HCT116 (cell line): ENCODE results near the gene ACYP1. TPM values are rescaled to one million over a fixed set of nuclear protein-coding genes. Genes with fewer than 3 reads are reported as not detected.

ENCODE experiments used
- ATAC-seq: fragments of 200-7000 bp; cut with Tn5 transposase; 2 replicates; pipeline ENCODE4 v1.9.1; 2020; ENCODE audit warnings: mild to moderate bottlenecking, moderate library complexity
- BruUV-seq: library from RNA; stranded (reverse); fragments of 400-500 nt; replicated peaks from 2 replicates; lab custom pipeline; 2021; lab: Mats Ljungman, UMichigan
- CTCF ChIA-PET: fragments of 300-600 bp; sonication (Branson Sonifier 250); formaldehyde crosslinking; loops from one replicate; lab custom pipeline; 2021; ENCODE audit warnings: antibody characterized with exemption; lab: Charles Lee
- POLR2A ChIA-PET: fragments of 300-600, 350-600 bp; sonication (Branson Sonifier 250); formaldehyde crosslinking; loops from one replicate; lab custom pipeline; 2021; ENCODE audit warnings: antibody characterized with exemption; lab: Charles Lee
- RAD21 ChIA-PET, 2 experiments: fragments of 300-600 bp; sonication (Branson Sonifier 250); formaldehyde crosslinking; loops; one replicate each; lab custom pipeline; 2023; ENCODE audit warnings: low total read pairs in 2 of 2; ENCODE audit not compliant: uncharacterized antibody in 2 of 2, unreplicated experiment in 2 of 2, low non-redundant PET in 1 of 2; lab: Charles Lee
- DNase-seq: peaks from one replicate; pipeline ENCODE4 v3.0.0-alpha.2; 2010; ENCODE audit warnings: low read depth, low spot score
- H2AFZ ChIP-seq: fragments of 200-600 bp; shearing (Covaris generic), sonication (generic); 2 replicates; pipeline ENCODE4 v1.6.1; 2017; ENCODE audit warnings: low read depth, mixed run types, mixed read lengths, antibody characterized with exemption, low read length; ENCODE audit not compliant: poor library complexity, severe bottlenecking
- H3K27ac ChIP-seq: 2 replicates; pipeline ENCODE4 v1.5.1; 2012; ENCODE audit warnings: low read depth, low read length
- H3K27me3 ChIP-seq: fragments of 200-600 bp; sonication (generic); 2 replicates; pipeline ENCODE4 v1.6.1; 2016; ENCODE audit warnings: mixed run types, low read length, mixed read lengths; ENCODE audit not compliant: insufficient read depth
- H3K36me3 ChIP-seq, 2 experiments: fragments of 200-500 bp in 1 of 2; fragments of 200-600 bp in 1 of 2; sonication (Bioruptor generic) in 1 of 2; sonication (generic) in 1 of 2; 2 replicates each; pipeline versions ENCODE4 v1.5.1 to v1.6.1; 2014 to 2016; ENCODE audit warnings: low read length in 2 of 2, inconsistent platforms in 1 of 2, mixed read lengths in 1 of 2, mixed run types in 1 of 2; ENCODE audit not compliant: insufficient read depth in 2 of 2, control insufficient read depth in 1 of 2
- H3K4me1 ChIP-seq, 2 experiments: fragments of 200-600 bp in 1 of 2; sonication (generic) in 1 of 2; 2 replicates each; pipeline versions ENCODE4 v1.5.1 to v1.6.1; 2012 to 2017; ENCODE audit warnings: low read length in 2 of 2, inconsistent platforms in 1 of 2, mild to moderate bottlenecking in 1 of 2, mixed read lengths in 1 of 2, mixed run types in 1 of 2, moderate library complexity in 1 of 2; ENCODE audit not compliant: insufficient read depth in 2 of 2, control insufficient read depth in 1 of 2
- H3K4me2 ChIP-seq: fragments of 200-600 bp; sonication (generic); 2 replicates; pipeline ENCODE4 v1.6.1; 2017; ENCODE audit warnings: mixed run types, low read length, mixed read lengths
- H3K4me3 ChIP-seq, 2 experiments: fragments of 200-600 bp in 1 of 2; sonication (generic) in 1 of 2; replicated peaks in 1 of 2; 2 replicates each; pipeline ENCODE4 v1.5.1; 2011 to 2016; ENCODE audit warnings: low read length in 2 of 2, control low read depth in 1 of 2, low read depth in 1 of 2, mild to moderate bottlenecking in 1 of 2, mixed read lengths in 1 of 2, mixed run types in 1 of 2
- H3K79me2 ChIP-seq: fragments of 200-600 bp; sonication (generic); 2 replicates; pipeline ENCODE4 v1.6.1; 2017; ENCODE audit warnings: mild to moderate bottlenecking, mixed run types, low read length, moderate library complexity, mixed read lengths; ENCODE audit not compliant: insufficient read depth
- H3K9ac ChIP-seq: fragments of 200-600 bp; sonication (generic); 2 replicates; pipeline ENCODE4 v1.6.1; 2016; ENCODE audit warnings: low read length, mixed read lengths
- H3K9me2 ChIP-seq: fragments of 200-600 bp; sonication (generic), shearing (Covaris generic); 2 replicates; pipeline ENCODE4 v1.6.1; 2017; ENCODE audit warnings: mixed run types, mild to moderate bottlenecking, moderate library complexity; ENCODE audit not compliant: insufficient read depth
- H3K9me3 ChIP-seq, 2 experiments: fragments of 200-500 bp in 1 of 2; fragments of 200-600 bp in 1 of 2; sonication (Bioruptor generic) in 1 of 2; sonication (generic) in 1 of 2; 2 replicates each; pipeline ENCODE4 v1.6.1; 2014 to 2017; ENCODE audit warnings: low read length in 2 of 2, mixed read lengths in 2 of 2, inconsistent platforms in 1 of 2, low read depth in 1 of 2, mild to moderate bottlenecking in 1 of 2, mixed run types in 1 of 2, moderate library complexity in 1 of 2; ENCODE audit not compliant: control insufficient read depth in 1 of 2, insufficient read depth in 1 of 2
- H4K20me1 ChIP-seq: fragments of 200-600 bp; sonication (generic), shearing (Covaris generic); 2 replicates; pipeline ENCODE4 v1.6.1; 2017; ENCODE audit warnings: mixed run types, mild to moderate bottlenecking, moderate library complexity; ENCODE audit not compliant: insufficient read depth
- CBX3 ChIP-seq: IDR thresholded peaks from 2 replicates; pipeline ENCODE4 v1.6.1; 2012; ENCODE audit warnings: low read depth
- CEBPB ChIP-seq: IDR thresholded peaks from 2 replicates; pipeline ENCODE4 v1.6.1; 2012; ENCODE audit warnings: low read depth
- EGR1 ChIP-seq: IDR thresholded peaks from 2 replicates; pipeline ENCODE4 v1.6.1; 2012; ENCODE audit warnings: low read depth
- ELF1 ChIP-seq: IDR thresholded peaks from 2 replicates; pipeline ENCODE4 v1.6.1; 2012; ENCODE audit warnings: low read depth, borderline replicate concordance
- EZH2 ChIP-seq: fragments of 200-600 bp; sonication (generic); IDR thresholded peaks from 2 replicates; pipeline ENCODE4 v1.6.1; 2017; ENCODE audit warnings: antibody characterized with exemption, mixed run types
- EZH2phosphoT487 ChIP-seq: fragments of 200-600 bp; IDR thresholded peaks from 2 replicates; pipeline ENCODE4 v1.6.1; 2018; ENCODE audit warnings: antibody characterized with exemption, borderline replicate concordance
- JUND ChIP-seq: IDR thresholded peaks from 2 replicates; pipeline ENCODE4 v1.6.1; 2012
- MAX ChIP-seq: IDR thresholded peaks from 2 replicates; pipeline ENCODE4 v1.6.1; 2012
- POLR2A ChIP-seq: IDR thresholded peaks from 2 replicates; pipeline ENCODE4 v1.7.0; 2011; ENCODE audit warnings: borderline replicate concordance; ENCODE audit not compliant: insufficient read depth, insufficient read length; ENCODE audit errors: extremely low read depth
- RAD21 ChIP-seq: IDR thresholded peaks from 2 replicates; pipeline ENCODE4 v1.6.1; 2012; ENCODE audit warnings: low read depth, mild to moderate bottlenecking
- REST ChIP-seq: IDR thresholded peaks from 2 replicates; pipeline ENCODE4 v1.6.1; 2012; ENCODE audit warnings: low read depth
- SP1 ChIP-seq: IDR thresholded peaks from 2 replicates; pipeline ENCODE4 v1.6.1; 2012; ENCODE audit warnings: low read depth
- SRF ChIP-seq: IDR thresholded peaks from 2 replicates; pipeline ENCODE4 v1.6.1; 2012; ENCODE audit warnings: low read depth
- YY1 ChIP-seq: IDR thresholded peaks from 2 replicates; pipeline ENCODE4 v1.6.1; 2011; ENCODE audit warnings: low read length, low read depth, moderate library complexity, mild to moderate bottlenecking; ENCODE audit not compliant: insufficient replicate concordance; ENCODE audit errors: extremely low read depth
- ZBTB33 ChIP-seq: IDR thresholded peaks from 2 replicates; pipeline ENCODE4 v1.6.1; 2011; ENCODE audit warnings: mild to moderate bottlenecking, low read length, moderate library complexity; ENCODE audit not compliant: insufficient replicate concordance; ENCODE audit errors: extremely low read depth
- ZFX ChIP-seq: fragments of 450-650 bp; IDR thresholded peaks from 2 replicates; pipeline ENCODE4 v1.6.1; 2017
- ZNF274 ChIP-seq: fragments of 200-500 bp; sonication (Bioruptor generic); IDR thresholded peaks from 2 replicates; pipeline ENCODE4 v1.6.1; 2014; ENCODE audit warnings: mild to moderate bottlenecking, low read depth, low read length, inconsistent platforms
- intact Hi-C: fragments of 100-400 bp; cut with micrococcal nuclease; formaldehyde crosslinking; loops from 2 replicates; pipeline ENCODE4 v1.10.0; 2022
- total RNA-seq: library from RNA; stranded (reverse); gene quantifications from one replicate; pipeline ENCODE4 v1.2.1, GENCODE V29; 2021; ENCODE audit not compliant: unreplicated experiment

ACYP1 gene
- total RNA-seq, 1 experiment from 2014 or later, result 30.7 TPM

GRCh38 chr14:75018694-75019093 is 45.1 kb downstream of the ACYP1 start (continued):
- TF ChIP-seq ZBTB33, result no peak
- TF ChIP-seq RAD21, result no peak
- no peak for TF ChIP-seq CBX3
- TF ChIP-seq EGR1, result no peak
- no peak for TF ChIP-seq CEBPB
- no peak for TF ChIP-seq YY1
- TF ChIP-seq EZH2, result no peak

- peaks cover 0 to 3% of the 10 kb centered on the region in 2 experiments; a peak in 2 of 4 replicates for H3K4me1 ChIP-seq
- H3K9me2 ChIP-seq, result no peaks in the 10 kb centered on the region
- H3K27ac ChIP-seq, result no peak overlapping the region
- no peaks in the 10 kb centered on the region for H3K27me3 ChIP-seq
- intact Hi-C loops, result no loop called here
- POLR2A ChIA-PET, result no interaction called here
- H3K4me2 ChIP-seq, result no peak overlapping the region
- peaks cover 5% of the 10 kb centered on the region; the same call in 1 of the 2 replicates for H4K20me1 ChIP-seq
- DNase-seq (no peak), ATAC-seq (no peak)
- H3K9ac ChIP-seq, result no peak overlapping the region
- H3K36me3 ChIP-seq, result peaks cover 22 to 28% of the 10 kb centered on the region in 2 experiments
- RAD21 ChIA-PET, result no interaction called here
- H3K79me2 ChIP-seq, result no peaks in the 10 kb centered on the region
- no TSS peak for BruUV-seq
- H3K9me3 ChIP-seq, result no peaks in the 10 kb centered on the region
- H2AFZ ChIP-seq, result no peak overlapping the region
- no peak overlapping the region for H3K4me3 ChIP-seq
- CTCF ChIA-PET, result no interaction called here
- TF ChIP-seq EZH2 (no peak), ELF1 (no peak), REST (no peak), MAX (no peak), ZBTB33 (no peak), POLR2A (no peak), RAD21 (no peak), ZNF274 (no peak), SP1 (no peak), CBX3 (no peak), YY1 (no peak), EGR1 (no peak), ZFX (no peak), EZH2phosphoT487 (no peak), JUND (no peak), SRF (no peak)
These were observed 47.0 kb downstream of the ACYP1 start for GRCh38 chr14:75016815-75017214.
